22Rv1 (cell line): ENCODE data around the gene TEX13A.

ENCODE experiments used
- ZFX ChIP-seq: fragments of 450-650 bp; IDR thresholded peaks from 2 replicates; pipeline ENCODE4 v1.6.1; 2017; ENCODE audit warnings: antibody characterized with exemption, borderline replicate concordance
- TF ChIP-seq, protein P1 (sequence below): fragments of 450-650 bp; IDR thresholded peaks from 2 replicates; pipeline ENCODE4 v1.5.1; 2017; ENCODE audit warnings: mild to moderate bottlenecking

DNA sequence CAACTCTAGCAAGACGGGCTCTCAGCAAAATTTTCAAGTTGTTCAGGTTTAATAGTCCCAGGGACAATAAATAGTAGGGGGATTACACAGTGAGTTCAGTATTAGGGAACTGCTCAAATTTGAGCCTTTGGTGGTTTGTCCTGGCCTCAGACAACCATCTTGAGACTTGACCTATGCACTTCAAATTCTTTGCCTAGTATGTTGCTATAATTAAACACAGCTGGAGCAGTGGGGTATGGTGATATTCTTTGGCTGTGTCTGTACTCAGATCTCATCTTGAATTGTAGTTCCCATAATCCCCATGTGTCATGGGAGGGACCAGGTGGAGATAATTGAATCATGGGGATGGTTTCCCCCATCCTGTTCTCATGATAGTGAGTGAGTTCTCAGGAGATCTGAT, 43.3 kb upstream of the TEX13A start:
- TF ChIP-seq, protein P1, sequence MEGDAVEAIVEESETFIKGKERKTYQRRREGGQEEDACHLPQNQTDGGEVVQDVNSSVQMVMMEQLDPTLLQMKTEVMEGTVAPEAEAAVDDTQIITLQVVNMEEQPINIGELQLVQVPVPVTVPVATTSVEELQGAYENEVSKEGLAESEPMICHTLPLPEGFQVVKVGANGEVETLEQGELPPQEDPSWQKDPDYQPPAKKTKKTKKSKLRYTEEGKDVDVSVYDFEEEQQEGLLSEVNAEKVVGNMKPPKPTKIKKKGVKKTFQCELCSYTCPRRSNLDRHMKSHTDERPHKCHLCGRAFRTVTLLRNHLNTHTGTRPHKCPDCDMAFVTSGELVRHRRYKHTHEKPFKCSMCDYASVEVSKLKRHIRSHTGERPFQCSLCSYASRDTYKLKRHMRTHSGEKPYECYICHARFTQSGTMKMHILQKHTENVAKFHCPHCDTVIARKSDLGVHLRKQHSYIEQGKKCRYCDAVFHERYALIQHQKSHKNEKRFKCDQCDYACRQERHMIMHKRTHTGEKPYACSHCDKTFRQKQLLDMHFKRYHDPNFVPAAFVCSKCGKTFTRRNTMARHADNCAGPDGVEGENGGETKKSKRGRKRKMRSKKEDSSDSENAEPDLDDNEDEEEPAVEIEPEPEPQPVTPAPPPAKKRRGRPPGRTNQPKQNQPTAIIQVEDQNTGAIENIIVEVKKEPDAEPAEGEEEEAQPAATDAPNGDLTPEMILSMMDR = no peak
- TF ChIP-seq ZFX = no peak
